DMS 273 treated with DMSO at 0.1 percent for 48 hours (cell line): ENCODE measurements around the gene TPCN1.

Experiments used
- DNase-seq: peaks from one replicate; lab custom pipeline; 2025; lab: John Stamatoyannopoulos, UW

The TPCN1 gene

GRCh38 chr12:113340061-113340460 is 118.8 kb downstream of the TPCN1 start:
- no peak for DNase-seq

- no peak for DNase-seq
These were observed 120.3 kb downstream of the TPCN1 start for GRCh38 chr12:113341535-113341934.

- no peak for DNase-seq
These were observed 124.1 kb downstream of the TPCN1 start for GRCh38 chr12:113345318-113345717.

- DNase-seq, result no peak
These were observed 125.1 kb downstream of the TPCN1 start for GRCh38 chr12:113346353-113346752.

GRCh38 chr12:113347107-113347506 is 125.8 kb downstream of the TPCN1 start:
- DNase-seq, result no peak

- DNase-seq, result no peak
These were observed 126.6 kb downstream of the TPCN1 start for GRCh38 chr12:113347892-113348291.
